ENCODE results near the gene ARHGAP4.

- TF ChIP-seq, protein P1, sequence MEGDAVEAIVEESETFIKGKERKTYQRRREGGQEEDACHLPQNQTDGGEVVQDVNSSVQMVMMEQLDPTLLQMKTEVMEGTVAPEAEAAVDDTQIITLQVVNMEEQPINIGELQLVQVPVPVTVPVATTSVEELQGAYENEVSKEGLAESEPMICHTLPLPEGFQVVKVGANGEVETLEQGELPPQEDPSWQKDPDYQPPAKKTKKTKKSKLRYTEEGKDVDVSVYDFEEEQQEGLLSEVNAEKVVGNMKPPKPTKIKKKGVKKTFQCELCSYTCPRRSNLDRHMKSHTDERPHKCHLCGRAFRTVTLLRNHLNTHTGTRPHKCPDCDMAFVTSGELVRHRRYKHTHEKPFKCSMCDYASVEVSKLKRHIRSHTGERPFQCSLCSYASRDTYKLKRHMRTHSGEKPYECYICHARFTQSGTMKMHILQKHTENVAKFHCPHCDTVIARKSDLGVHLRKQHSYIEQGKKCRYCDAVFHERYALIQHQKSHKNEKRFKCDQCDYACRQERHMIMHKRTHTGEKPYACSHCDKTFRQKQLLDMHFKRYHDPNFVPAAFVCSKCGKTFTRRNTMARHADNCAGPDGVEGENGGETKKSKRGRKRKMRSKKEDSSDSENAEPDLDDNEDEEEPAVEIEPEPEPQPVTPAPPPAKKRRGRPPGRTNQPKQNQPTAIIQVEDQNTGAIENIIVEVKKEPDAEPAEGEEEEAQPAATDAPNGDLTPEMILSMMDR (IDR thresholded peaks at IDR 0.05): no peak
- no peak for TF ChIP-seq ZFX (IDR thresholded peaks at IDR 0.05; ENCODE audit: borderline replicate concordance)
Observed at GRCh38 chrX:153877571-153878261, 48.3 kb downstream of the ARHGAP4 start.
